ENCODE measurements around the gene COL27A1.

Gene COL27A1

DNA sequence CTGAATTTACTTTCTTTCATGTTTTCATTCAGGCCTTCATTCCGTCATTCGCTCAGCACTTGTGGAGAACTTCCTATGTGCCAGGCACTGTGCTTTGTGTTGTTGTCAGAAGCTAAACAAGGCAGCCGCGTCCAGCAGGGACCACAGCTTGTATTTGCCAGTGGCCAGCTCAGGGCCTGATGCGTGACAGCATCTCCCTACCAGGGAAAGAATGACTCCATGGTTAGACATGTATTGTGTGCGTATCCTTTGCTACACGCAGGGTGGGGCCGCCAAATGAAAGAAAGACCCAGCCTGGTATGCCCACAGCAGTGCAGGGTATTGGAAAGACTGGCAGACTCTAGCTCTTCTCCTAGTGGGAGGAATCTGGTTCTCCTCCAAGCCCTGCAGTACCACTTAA is 4.7 kb upstream of the COL27A1 start:
- Histone ChIP-seq H3K4me1 (ENCODE audit: insufficient read depth, low read length) (peaks cover 12% of the 10 kb centered on the region), H3K9ac (ENCODE audit: low read depth, low read length) (no peak overlapping the region), H3K9me3 (ENCODE audit: control insufficient read depth, insufficient read depth, low read length) (no peaks in the 10 kb centered on the region), H3K36me3 (ENCODE audit: insufficient read depth, low read length) (no peaks in the 10 kb centered on the region)

DNA sequence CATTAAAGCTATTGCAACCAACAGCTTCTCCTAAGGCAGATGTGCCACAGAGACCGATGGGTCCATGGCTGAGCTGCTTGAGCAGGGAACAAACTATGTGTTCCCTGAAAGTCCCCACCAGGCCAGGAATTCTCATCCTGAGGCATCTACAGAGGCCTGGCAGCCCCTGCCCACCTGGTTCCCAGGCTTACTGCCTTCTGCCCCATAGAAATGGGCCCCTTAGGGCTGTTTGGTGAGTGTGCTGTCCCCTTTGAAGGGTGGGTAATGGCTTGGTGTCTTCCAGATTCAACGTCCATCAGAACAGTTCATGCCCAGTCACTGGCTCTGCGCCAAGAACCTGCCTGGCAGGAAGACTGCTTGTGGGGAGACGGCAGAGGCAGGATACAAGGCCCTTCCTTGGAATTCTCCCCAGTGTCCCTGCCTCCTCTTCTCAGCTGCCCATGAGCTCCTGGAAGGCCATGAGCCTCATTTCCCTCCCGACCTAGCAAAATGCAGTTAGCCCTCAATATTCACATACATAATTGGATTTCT is 3.8 kb upstream of the COL27A1 start:
- Histone ChIP-seq H3K4me1 (ENCODE audit: insufficient read depth, low read length) (peaks cover 12% of the 10 kb centered on the region), H3K9me3 (ENCODE audit: control insufficient read depth, insufficient read depth, low read length) (no peaks in the 10 kb centered on the region), H3K36me3 (ENCODE audit: insufficient read depth, low read length) (no peaks in the 10 kb centered on the region), H3K9ac (ENCODE audit: low read depth, low read length) (no peak overlapping the region)

DNA sequence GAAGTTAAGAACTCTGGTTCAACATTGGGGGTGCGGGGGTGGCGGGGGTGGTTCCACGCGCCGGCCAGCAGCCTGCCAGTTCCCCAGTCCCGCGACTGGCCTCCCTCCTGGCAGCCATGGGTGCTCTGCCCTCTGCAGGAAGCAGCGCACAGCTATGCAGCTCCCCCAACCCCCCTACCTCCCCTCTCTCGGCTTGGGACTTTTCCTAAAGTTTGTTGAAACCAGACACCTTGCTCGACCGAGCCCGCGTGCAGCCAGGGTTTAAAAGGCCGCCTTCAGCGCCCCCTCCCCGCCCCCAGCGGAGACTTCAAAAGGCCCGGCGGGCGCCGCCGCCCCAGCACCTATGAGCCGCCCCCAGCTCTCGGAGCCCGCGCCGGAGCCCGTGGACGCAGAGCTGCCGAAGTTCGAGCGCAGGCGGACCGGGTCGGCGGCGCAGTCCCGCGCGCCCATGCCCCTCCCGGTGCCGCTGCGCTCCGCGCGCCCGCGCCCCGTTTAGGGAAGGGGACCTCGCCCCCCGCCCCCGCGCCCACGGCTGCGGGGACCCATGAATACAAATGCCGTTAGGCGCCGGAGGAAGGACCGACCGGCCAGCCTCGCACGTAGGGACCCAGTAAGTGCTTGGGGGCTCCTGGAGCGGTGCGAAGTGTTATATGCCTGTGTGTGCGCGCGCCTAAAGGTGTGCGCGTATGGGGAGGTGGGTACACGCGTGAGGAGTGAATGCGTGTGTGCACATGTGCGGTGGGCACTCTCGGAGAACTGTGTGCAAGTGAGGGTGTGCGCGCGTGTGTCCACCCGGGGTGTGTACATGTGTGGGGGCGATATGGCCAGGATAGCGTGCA is 1.4 kb upstream of the COL27A1 start:
- no peaks in the 10 kb centered on the region for H3K36me3 ChIP-seq (ENCODE audit: insufficient read depth, low read length)
- peaks cover 12% of the 10 kb centered on the region for H3K4me1 ChIP-seq (ENCODE audit: insufficient read depth, low read length)
- H3K9me3 ChIP-seq (ENCODE audit: control insufficient read depth, insufficient read depth, low read length): no peaks in the 10 kb centered on the region
- peak overlapping the region; percentile 79 for H3K9ac ChIP-seq (ENCODE audit: low read depth, low read length)

DNA sequence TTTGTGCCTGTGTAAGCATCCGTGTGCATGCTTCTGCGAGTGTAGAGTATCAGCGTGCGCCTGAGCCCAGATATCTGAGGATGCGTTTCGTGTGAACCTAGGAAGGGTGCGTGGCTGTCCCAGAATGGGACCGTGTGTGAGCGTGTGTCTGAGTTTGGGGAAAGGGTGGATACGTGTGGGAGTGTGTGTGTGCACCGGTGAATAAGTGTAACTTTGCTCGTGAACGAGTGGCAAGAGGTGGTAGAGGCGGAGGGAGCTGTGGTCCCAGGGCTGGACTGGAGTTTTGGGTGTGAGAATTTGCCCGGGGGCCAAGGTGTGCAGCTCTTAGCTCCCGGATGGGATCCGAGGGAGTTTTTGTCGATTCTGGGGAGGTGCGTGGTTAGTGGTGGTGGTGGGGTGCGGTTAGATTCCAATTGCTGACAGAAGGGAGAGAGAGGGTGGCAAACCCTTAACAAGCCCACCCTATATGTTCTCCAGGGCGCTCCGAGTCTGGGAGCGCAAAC is 686 bp upstream of the COL27A1 start:
- H3K36me3 ChIP-seq (ENCODE audit: insufficient read depth, low read length): no peaks in the 10 kb centered on the region
- H3K4me1 ChIP-seq (ENCODE audit: insufficient read depth, low read length): peaks cover 12% of the 10 kb centered on the region
- no peaks in the 10 kb centered on the region for H3K9me3 ChIP-seq (ENCODE audit: control insufficient read depth, insufficient read depth, low read length)
- H3K9ac ChIP-seq (ENCODE audit: low read depth, low read length): peak overlapping the region; percentile 79; the same call in 1 of the 2 replicates

DNA sequence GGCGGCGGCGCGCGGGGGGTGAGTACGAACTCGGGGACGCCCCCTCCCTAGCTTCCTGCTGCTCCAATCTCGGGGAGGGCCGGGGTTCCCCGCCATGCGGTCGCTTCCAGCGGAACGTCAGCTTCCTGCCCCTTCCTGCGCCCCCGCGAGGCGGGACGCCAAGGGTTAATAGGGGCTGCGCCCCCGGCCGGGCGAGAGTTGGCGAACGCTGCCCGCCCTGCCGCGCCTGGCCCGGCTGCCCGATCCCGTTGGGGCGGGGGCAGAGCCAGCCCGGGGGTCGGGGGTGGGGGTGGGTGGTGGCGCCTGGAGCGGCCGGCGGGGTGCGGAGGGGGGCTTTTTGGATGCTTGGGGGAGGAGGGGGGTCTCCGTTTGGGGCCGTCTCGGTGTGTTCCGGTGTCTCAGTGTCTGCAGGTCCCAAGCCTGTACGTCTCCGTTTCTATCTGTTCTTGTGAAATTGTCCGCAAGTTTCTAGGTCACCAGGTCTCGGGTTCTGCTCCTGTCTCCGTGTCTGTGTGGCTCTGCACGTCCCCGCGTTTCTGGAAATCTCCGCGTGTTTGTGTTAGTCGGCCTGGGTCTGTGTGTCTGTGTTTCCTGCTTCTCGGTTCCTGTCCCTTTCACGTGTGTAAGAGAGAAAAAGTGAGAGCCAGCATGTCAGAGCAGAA is 789 bp downstream of the COL27A1 start:
- Histone ChIP-seq H3K36me3 (ENCODE audit: insufficient read depth, low read length) (no peaks in the 10 kb centered on the region), H3K9ac (ENCODE audit: low read depth, low read length) (peak overlapping the region; percentile 75), H3K9me3 (ENCODE audit: control insufficient read depth, insufficient read depth, low read length) (no peaks in the 10 kb centered on the region), H3K4me1 (ENCODE audit: insufficient read depth, low read length) (peaks cover 9% of the 10 kb centered on the region)

DNA sequence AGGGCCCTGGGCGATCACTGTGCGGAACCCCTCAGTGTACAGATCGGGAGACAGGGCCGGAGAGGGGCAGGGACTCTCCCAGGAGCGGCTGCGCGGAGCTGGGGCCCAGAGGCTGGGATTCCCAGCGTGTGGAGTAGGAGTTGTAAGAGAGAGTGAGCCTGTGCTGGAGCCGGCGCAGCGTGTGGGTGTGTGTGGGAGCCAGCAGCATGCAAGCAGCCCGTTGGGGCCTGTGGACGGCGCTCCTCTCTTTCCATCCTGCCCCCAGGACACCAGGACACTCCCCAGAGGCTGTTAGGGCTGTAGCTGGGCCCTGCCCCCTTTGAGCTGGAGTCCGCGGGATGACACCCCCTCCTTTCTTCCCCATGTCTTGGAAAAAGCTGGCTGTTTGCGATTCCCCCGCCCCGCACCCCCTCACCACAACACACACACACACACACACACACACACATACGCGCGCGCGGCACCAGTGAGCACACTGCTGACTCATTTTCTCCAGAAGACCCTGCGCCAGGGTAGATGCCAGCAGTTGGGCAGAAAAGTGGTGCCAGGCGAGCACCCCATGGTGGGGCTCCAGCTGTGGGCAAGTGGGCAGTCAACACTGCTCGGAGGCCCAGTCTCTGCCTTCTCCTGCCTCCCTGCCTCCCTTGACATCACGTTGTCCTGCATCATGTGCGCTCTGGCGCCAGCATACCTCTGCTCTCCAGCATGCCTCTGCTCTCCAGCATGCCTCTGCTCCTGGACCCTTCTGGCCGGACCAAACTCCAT is 1.5 kb downstream of the COL27A1 start:
- peak overlapping the region; percentile 75 for H3K9ac ChIP-seq (ENCODE audit: low read depth, low read length)

DNA sequence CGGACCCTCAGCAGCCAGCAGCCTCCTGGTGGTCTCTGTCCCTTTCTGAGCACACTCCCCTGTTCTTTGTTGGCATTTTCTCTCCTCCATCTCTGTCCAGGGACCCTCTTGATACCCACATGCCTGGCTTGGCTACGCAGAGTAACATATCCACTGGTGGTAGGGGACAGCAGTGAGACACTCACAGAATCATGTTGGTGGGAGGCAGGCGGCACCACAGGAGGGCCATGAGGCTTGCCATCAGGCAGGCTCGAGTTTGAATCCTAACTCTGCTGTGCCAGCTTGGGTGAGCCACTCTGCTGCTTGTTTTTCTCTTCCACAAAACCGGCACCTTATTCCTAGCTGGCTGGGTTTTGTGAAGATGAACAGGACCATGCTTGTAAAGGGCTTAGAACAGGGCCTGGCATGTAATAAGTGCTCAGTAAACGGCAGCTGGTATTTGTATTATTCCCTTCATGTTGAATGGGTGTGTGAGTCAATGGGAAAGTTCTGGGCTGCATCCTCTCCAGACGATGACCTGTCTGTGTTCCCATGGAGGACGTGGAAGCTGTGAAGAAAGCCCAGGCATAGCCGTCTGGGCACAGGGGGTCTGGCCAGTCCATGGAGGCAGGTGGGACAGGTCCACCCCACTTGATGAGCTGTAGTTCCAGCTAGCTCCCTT is 2.3 kb downstream of the COL27A1 start:
- H3K36me3 ChIP-seq (ENCODE audit: insufficient read depth, low read length): no peaks in the 10 kb centered on the region
- peaks cover 9% of the 10 kb centered on the region for H3K4me1 ChIP-seq (ENCODE audit: insufficient read depth, low read length)
- no peaks in the 10 kb centered on the region for H3K9me3 ChIP-seq (ENCODE audit: control insufficient read depth, insufficient read depth, low read length)
- no peak overlapping the region for H3K9ac ChIP-seq (ENCODE audit: low read depth, low read length)

More for the DNA sequence above, 1.5 kb downstream of the COL27A1 start:
- Histone ChIP-seq H3K36me3 (ENCODE audit: insufficient read depth, low read length) (no peaks in the 10 kb centered on the region), H3K4me1 (ENCODE audit: insufficient read depth, low read length) (peaks cover 9% of the 10 kb centered on the region), H3K9me3 (ENCODE audit: control insufficient read depth, insufficient read depth, low read length) (no peaks in the 10 kb centered on the region)

DNA sequence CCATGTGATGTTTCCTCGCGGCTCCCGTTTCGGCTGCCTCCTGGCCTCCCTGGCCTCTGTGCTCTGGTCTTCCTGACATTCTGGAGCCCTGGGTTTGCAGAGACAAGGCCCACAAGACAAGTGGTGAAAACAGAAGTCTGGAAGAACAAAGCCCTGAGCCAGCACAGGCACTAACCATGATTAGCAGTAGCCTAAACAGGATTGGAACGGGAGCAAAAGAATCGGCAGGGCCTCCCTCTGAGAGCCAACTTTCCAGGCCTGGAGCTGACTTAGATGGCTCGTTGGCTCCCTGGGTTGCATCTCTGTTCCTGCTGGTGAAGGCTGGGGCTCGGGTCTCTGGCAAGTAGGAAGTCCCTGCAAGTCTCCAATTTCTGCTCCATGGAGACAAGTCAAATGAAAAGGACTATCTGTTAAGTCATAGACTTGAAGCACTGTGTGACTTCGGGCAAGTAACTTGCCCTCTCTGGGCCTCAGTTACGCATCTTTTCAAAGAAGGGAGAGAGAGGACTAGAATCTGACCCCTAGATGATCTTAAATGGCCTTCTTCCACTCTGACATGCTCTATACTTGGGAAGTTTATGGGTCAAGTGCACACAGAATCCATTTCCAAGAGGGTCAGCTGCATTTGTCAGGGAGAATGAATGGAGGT is 3.3 kb downstream of the COL27A1 start:
- Histone ChIP-seq H3K4me1 (ENCODE audit: insufficient read depth, low read length) (peaks cover 10% of the 10 kb centered on the region; the same call in 1 of the 2 replicates), H3K36me3 (ENCODE audit: insufficient read depth, low read length) (no peaks in the 10 kb centered on the region), H3K9ac (ENCODE audit: low read depth, low read length) (no peak overlapping the region), H3K9me3 (ENCODE audit: control insufficient read depth, insufficient read depth, low read length) (no peaks in the 10 kb centered on the region)

DNA sequence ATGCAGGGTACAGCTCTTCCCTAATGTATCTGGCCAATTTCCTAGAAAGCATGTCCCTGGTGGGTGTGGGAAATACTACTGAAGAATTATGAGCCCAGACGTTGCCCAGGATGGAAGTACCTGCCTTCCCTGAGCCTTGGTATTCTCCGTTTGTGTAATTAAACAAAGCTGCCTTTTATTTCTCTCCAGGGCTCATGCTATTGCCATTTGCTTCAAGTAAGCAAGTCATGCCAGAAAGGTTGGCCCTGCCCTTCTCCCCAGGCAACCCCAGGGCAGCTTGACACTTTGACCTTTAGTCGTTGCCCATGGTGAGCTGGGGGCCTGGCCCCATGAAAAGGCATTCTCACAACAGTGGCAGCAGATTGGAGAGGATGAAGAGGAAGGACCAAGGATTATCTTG is 4.4 kb downstream of the COL27A1 start:
- Histone ChIP-seq H3K36me3 (ENCODE audit: insufficient read depth, low read length) (no peaks in the 10 kb centered on the region), H3K9ac (ENCODE audit: low read depth, low read length) (no peak overlapping the region), H3K9me3 (ENCODE audit: control insufficient read depth, insufficient read depth, low read length) (no peaks in the 10 kb centered on the region), H3K4me1 (ENCODE audit: insufficient read depth, low read length) (peaks cover 15% of the 10 kb centered on the region; the same call in 1 of the 2 replicates)

DNA sequence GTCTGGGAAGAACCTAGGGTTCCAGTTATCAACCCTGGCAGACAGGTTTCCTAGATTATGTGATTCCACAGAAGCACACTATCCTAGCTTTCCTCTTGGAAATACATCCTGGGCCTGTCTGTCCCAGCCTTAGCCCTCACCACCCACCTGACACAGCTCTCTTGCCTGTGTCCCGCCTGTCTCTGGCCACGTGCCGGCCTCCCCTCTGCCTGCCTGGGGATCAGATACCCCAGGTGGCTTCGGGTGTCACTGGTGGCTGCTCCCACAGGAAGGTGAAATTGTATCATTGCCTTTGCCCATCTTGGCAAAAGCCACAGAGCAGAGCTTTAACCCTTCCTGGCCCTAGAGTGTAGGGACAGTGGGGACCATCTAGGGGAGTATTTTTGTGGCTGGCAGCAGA is 6.2 kb downstream of the COL27A1 start:
- Histone ChIP-seq H3K36me3 (ENCODE audit: insufficient read depth, low read length) (no peaks in the 10 kb centered on the region), H3K4me1 (ENCODE audit: insufficient read depth, low read length) (peaks cover 12% of the 10 kb centered on the region; the same call in 1 of the 2 replicates), H3K9ac (ENCODE audit: low read depth, low read length) (no peak overlapping the region), H3K9me3 (ENCODE audit: control insufficient read depth, insufficient read depth, low read length) (no peaks in the 10 kb centered on the region)

DNA sequence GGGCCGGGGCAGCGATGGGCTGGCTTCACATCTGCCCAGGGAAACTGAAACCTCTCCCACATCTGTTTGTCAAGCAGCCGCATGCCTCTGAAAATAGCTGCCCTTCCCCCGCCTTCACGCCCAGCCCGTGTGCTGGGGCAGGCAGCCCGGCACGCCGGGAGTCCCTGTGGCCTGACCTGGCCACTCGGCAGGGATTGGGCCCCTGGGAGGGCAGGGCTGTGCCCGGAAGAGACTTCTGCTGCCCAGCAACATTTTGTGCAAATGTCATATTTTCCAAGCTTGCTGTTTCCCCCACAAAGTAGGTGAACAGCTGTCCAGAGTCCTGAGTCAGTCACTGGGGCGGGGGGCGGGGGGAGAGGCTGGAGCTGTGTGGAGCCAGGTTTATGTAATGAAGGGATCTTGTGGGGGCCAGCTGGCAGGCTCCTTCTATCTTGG is 8.2 kb downstream of the COL27A1 start:
- peaks cover 12% of the 10 kb centered on the region; the same call in 1 of the 2 replicates for H3K4me1 ChIP-seq (ENCODE audit: insufficient read depth, low read length)
- peaks cover 2% of the 10 kb centered on the region; the same call in 1 of the 2 replicates for H3K36me3 ChIP-seq (ENCODE audit: insufficient read depth, low read length)
- H3K9me3 ChIP-seq (ENCODE audit: control insufficient read depth, insufficient read depth, low read length): no peaks in the 10 kb centered on the region
- no peak overlapping the region for H3K9ac ChIP-seq (ENCODE audit: low read depth, low read length)

DNA sequence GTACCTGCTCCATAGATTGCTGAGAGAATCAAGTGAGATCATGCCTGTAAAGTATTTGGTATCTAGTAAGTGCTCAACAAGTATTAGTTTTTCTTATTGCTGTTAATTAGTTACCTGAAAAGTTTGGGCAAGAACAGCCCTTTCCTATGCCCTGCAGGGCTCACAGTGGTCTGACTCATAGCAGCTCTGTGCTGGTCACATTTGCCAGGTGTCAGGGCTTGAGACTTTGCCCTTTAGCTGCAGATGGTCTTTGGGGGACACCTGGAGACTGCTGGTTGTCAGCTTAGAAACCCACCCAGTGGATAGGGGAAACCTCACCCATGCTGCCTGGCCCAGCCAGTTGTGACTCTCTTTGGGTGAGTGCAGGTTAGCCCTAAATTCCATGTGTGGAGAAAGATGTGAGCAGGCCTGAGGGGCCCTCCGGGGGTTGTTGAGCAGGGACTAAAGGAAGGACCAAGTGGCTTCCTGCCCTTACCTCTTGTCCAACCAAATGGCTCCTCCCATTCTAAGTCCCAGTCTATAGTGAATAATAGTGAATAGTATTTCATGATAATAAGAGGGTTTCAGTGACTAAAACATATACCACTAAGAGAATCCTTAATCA is 9.0 kb downstream of the COL27A1 start:
- H3K9ac ChIP-seq (ENCODE audit: low read depth, low read length): no peak overlapping the region
- no peaks in the 10 kb centered on the region for H3K9me3 ChIP-seq (ENCODE audit: control insufficient read depth, insufficient read depth, low read length)
- peaks cover 12% of the 10 kb centered on the region; the same call in 1 of the 2 replicates for H3K4me1 ChIP-seq (ENCODE audit: insufficient read depth, low read length)
- H3K36me3 ChIP-seq (ENCODE audit: insufficient read depth, low read length): peaks cover 2% of the 10 kb centered on the region

All from ES-I3 (cell line).